Endodermal cell (in vitro differentiated cells): ENCODE measurements around the gene OTOP3. TPM values are rescaled to one million over a fixed set of nuclear protein-coding genes. Genes with fewer than 3 reads are reported as not detected.

Experiments used
- DNase-seq: peaks from one replicate; pipeline ENCODE4 v3.0.0-alpha.2; 2017
- H3K27ac ChIP-seq: 2 replicates; pipeline ENCODE4 v1.5.1; 2013; ENCODE audit warnings: mild to moderate bottlenecking, low read depth, low read length, moderate library complexity
- H3K27me3 ChIP-seq: 2 replicates; pipeline ENCODE4 v1.6.1; 2013; ENCODE audit warnings: mild to moderate bottlenecking, low read length, moderate library complexity; ENCODE audit not compliant: insufficient read depth, control insufficient read depth, poor library complexity, severe bottlenecking
- H3K36me3 ChIP-seq: 2 replicates; pipeline ENCODE4 v1.7.0; 2013; ENCODE audit warnings: mild to moderate bottlenecking, low read length, moderate library complexity; ENCODE audit not compliant: control insufficient read depth, insufficient read depth
- H3K4me1 ChIP-seq: one replicate; pipeline ENCODE4 v1.7.0; 2013; ENCODE audit warnings: low read length; ENCODE audit not compliant: control insufficient read depth, insufficient read depth
- H3K4me3 ChIP-seq: 2 replicates; pipeline ENCODE4 v1.5.1; 2013; ENCODE audit warnings: mild to moderate bottlenecking, low read length, moderate library complexity
- H3K9ac ChIP-seq: 2 replicates; pipeline ENCODE4 v1.6.1; 2013; ENCODE audit warnings: mild to moderate bottlenecking, low read length, moderate library complexity; ENCODE audit not compliant: poor library complexity, severe bottlenecking; ENCODE audit errors: extremely low read depth
- H3K9me3 ChIP-seq: 2 replicates; pipeline ENCODE4 v1.6.1; 2013; ENCODE audit warnings: mild to moderate bottlenecking, low read length, moderate library complexity; ENCODE audit not compliant: control insufficient read depth
- H3K27ac Mint-ChIP-seq: 2 replicates; pipeline ENCODE4 v1.8.0; 2020; ENCODE audit warnings: mixed read lengths
- H3K27me3 Mint-ChIP-seq: 2 replicates; pipeline ENCODE4 v1.8.0; 2021; ENCODE audit warnings: mild to moderate bottlenecking, mixed read lengths; ENCODE audit not compliant: insufficient read depth
- H3K36me3 Mint-ChIP-seq: 2 replicates; pipeline ENCODE4 v1.8.0; 2020; ENCODE audit warnings: low read depth, mixed read lengths
- H3K4me1 Mint-ChIP-seq: 2 replicates; pipeline ENCODE4 v1.8.0; 2020; ENCODE audit warnings: mixed read lengths
- H3K4me3 Mint-ChIP-seq: 2 replicates; pipeline ENCODE4 v1.8.0; 2020; ENCODE audit warnings: mild to moderate bottlenecking, moderate library complexity, mixed read lengths
- H3K9me3 Mint-ChIP-seq: 2 replicates; pipeline ENCODE4 v1.8.0; 2020; ENCODE audit warnings: mild to moderate bottlenecking, mixed read lengths
- CTCF ChIP-seq: fragments of 200-600 bp; sonication (generic); conservative IDR thresholded peaks from 2 replicates; pipeline ENCODE4 v1.5.0; 2021; ENCODE audit warnings: antibody characterized with exemption, mild to moderate bottlenecking
- WGBS, 2 experiments: methylation state at CpG; one replicate each; pipeline versions ENCODE4 v1.1.5 to v1.1.7; 2013; ENCODE audit warnings: missing lambda C conversion rate in 2 of 2, mixed read lengths in 1 of 2; ENCODE audit not compliant: insufficient coverage in 1 of 2, insufficient read length in 1 of 2; 5-methylcytosine and 5-hydroxymethylcytosine counted together
- total RNA-seq, 2 donors: library from RNA; stranded (reverse); fragmentation: NEBNext Ultra II Directional in 1 of 2; extraction: Animal tissue kit (Norgen Biotek cat#: 25700) in 1 of 2; gene quantifications; 2 replicates in 1 of 2; 3 replicates in 1 of 2; pipeline ENCODE4 v1.2.1, GENCODE V29; 2021

The OTOP3 gene
- total RNA-seq, 2 donors from 2014 or later, result not detected

GRCh38 chr17:74961657-74962350, 26.1 kb downstream of the OTOP3 start:
- H3K4me3 ChIP-seq, result no peak overlapping the region
- no peak overlapping the region for H3K9ac ChIP-seq
- peaks cover 26% of the 10 kb centered on the region for H3K27me3 ChIP-seq
- Mint-ChIP-seq H3K36me3 (no peaks in the 10 kb centered on the region), H3K27ac (no peak overlapping the region), H3K9me3 (no peaks in the 10 kb centered on the region), H3K27me3 (peaks cover 22% of the 10 kb centered on the region), H3K4me3 (no peak overlapping the region), H3K4me1 (peaks cover 1% of the 10 kb centered on the region)
- no peak overlapping the region for H3K27ac ChIP-seq
- DNase-seq, result peak; percentile 98
- peak; percentile 88 for TF ChIP-seq CTCF
- H3K36me3 ChIP-seq, result no peaks in the 10 kb centered on the region
- H3K9me3 ChIP-seq, result no peaks in the 10 kb centered on the region
- 46 to 61% methylated on average over 11 to 23 of the region's 23 CpGs for WGBS, 2 experiments
- no peaks in the 10 kb centered on the region for H3K4me1 ChIP-seq

- Mint-ChIP-seq H3K4me1 (peaks cover 1% of the 10 kb centered on the region), H3K9me3 (no peaks in the 10 kb centered on the region), H3K27ac (no peak overlapping the region), H3K4me3 (no peak overlapping the region), H3K27me3 (peaks cover 21% of the 10 kb centered on the region), H3K36me3 (no peaks in the 10 kb centered on the region)
- no peak overlapping the region for H3K27ac ChIP-seq
- peaks cover 26% of the 10 kb centered on the region for H3K27me3 ChIP-seq
- H3K9me3 ChIP-seq, result no peaks in the 10 kb centered on the region
- no peak for DNase-seq
- no peak for TF ChIP-seq CTCF
- H3K9ac ChIP-seq, result no peak overlapping the region
- 87% methylated on average over 6 to 18 of the region's 18 CpGs for WGBS, 2 experiments
- no peaks in the 10 kb centered on the region for H3K4me1 ChIP-seq
- no peaks in the 10 kb centered on the region for H3K36me3 ChIP-seq
- H3K4me3 ChIP-seq, result no peak overlapping the region
Measured at GRCh38 chr17:74962622-74963394, 27.1 kb downstream of the OTOP3 start.

DNA sequence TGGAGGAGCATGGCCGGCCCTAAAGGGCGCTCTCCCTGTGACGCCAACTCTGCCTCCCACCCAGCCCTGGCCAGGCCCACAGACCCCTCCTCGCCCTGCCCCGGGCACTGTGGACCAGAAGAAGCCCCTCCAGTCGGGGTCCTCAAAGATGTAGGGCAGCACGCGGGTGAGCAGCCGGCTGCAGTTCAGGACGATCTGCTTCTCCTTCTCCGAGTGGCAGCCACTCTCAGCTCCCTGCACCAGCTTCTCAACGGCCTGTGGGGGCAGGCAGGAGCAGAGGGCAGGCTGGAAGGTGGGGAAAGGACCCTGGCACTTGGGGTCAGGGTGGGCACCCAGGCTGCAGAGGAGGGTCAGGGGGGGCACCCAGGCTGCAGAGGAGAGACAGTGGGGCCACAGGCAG, 28.0 kb downstream of the OTOP3 start:
- H3K27me3 ChIP-seq, result peaks cover 20% of the 10 kb centered on the region
- no peaks in the 10 kb centered on the region for H3K9me3 ChIP-seq
- Mint-ChIP-seq H3K9me3 (no peaks in the 10 kb centered on the region), H3K27me3 (peaks cover 12% of the 10 kb centered on the region), H3K4me1 (peaks cover 1% of the 10 kb centered on the region), H3K27ac (no peak overlapping the region), H3K36me3 (no peaks in the 10 kb centered on the region), H3K4me3 (no peak overlapping the region)
- DNase-seq, result peak; percentile 83
- no peak overlapping the region for H3K4me3 ChIP-seq
- no peak overlapping the region for H3K9ac ChIP-seq
- no peaks in the 10 kb centered on the region for H3K4me1 ChIP-seq
- peak; percentile 62 for TF ChIP-seq CTCF
- no peaks in the 10 kb centered on the region for H3K36me3 ChIP-seq
- H3K27ac ChIP-seq, result no peak overlapping the region
- WGBS, 2 experiments, result 73 to 95% methylated on average over 3 to 12 of the region's 12 CpGs
